ENCODE results near the gene RAB5A.

RAB5A gene

DNA sequence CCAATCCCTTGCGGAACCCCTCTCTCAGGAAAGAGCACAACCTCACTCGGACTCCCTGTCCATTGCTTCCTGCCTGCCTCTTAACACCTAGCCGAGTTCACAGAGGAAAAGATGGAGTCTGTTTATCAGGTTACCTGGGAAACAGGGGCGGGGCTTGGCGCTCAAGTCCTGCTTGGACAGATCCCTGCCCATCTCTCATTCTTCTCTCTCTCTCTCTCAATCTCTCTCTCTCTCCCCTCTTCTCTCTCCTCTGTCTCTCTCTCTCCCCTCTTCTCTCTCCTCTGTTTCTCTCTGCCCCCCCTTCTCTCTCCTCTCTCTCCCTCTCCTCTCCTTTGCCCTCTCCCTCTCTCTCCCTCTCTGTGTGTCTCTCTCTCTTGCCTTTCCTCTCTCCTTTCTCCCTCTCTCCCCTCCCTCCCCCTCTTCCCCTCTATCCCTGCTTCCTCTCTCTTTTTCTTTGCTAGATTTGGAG, 12.8 kb upstream of the RAB5A start, which contains the start of gene EFHB:
Gene EFHB, minus strand, starts transcription at position 120 of the 469 bp plus-strand sequence. CDS start 199 bp downstream, outside the sequence.
- H3K4me3 ChIP-seq (ENCODE audit: low read length), result no peak within 1 kb of the TSS
- DNase-seq (ENCODE audit: low read depth), result no peak
- TF ChIP-seq, protein P1, sequence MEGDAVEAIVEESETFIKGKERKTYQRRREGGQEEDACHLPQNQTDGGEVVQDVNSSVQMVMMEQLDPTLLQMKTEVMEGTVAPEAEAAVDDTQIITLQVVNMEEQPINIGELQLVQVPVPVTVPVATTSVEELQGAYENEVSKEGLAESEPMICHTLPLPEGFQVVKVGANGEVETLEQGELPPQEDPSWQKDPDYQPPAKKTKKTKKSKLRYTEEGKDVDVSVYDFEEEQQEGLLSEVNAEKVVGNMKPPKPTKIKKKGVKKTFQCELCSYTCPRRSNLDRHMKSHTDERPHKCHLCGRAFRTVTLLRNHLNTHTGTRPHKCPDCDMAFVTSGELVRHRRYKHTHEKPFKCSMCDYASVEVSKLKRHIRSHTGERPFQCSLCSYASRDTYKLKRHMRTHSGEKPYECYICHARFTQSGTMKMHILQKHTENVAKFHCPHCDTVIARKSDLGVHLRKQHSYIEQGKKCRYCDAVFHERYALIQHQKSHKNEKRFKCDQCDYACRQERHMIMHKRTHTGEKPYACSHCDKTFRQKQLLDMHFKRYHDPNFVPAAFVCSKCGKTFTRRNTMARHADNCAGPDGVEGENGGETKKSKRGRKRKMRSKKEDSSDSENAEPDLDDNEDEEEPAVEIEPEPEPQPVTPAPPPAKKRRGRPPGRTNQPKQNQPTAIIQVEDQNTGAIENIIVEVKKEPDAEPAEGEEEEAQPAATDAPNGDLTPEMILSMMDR (conservative IDR thresholded peaks at IDR 0.05; ENCODE audit: low read depth, low read length), result no peak

DNA sequence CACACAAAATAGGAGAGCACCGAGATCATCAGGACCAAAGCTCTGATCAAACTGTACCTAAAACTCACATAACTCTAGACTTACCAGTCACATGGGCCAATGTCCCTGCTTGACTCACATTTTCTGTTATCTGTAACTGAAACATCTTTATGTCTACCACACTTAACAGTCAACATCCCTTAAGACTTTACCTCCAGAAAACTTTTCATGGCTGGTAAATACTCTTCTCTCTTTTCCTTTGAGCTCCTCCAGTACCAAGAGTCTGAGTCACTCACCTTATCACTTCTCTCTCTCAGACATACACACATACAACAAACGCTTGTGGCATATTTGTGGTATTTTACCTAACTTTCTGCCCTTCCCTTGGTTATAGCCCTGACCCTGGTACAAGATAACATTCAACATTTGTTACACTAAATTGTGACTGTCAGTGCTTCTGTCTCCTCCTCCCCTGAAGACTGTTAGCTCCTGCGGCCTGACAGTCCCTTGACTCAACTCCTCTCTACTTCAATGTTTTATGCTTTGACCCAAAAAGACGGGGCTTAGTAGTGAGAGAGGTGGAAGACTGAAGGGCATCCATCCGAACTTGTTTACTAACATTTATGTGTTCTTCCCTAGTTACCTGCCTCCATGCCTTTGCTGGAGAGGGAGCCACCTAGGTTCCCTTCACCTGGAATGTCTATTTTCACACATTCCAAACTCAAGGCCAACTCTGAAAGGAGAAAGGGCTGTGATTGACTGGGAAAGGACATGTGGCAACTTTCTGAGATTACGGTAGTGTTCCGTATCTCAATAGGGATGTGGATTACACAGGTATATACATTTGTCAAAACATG, 9.2 kb upstream of the RAB5A start:
- H3K4me3 ChIP-seq (ENCODE audit: low read length), result no peak overlapping the region
- TF ChIP-seq, protein P1 (conservative IDR thresholded peaks at IDR 0.05; ENCODE audit: low read depth, low read length), result no peak
- peak; percentile 10 for DNase-seq (ENCODE audit: low read depth)

DNA sequence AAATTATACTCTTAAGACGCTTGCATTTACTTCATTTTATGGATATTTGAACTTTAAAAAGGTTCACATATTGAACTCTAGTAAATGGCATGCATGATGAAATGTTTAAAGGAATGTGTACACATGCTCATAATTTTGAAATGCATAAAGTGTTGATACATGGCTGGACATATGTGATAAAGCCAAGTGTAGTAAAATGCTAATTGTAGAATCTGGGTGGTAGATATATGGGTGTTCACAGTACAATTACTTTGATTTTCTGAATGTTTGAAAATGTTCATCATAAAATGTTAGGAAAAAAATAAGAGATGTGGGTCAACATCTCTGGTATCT, 8.6 kb upstream of the RAB5A start:
- no peak overlapping the region for H3K4me3 ChIP-seq (ENCODE audit: low read length)
- DNase-seq (ENCODE audit: low read depth), result no peak
- TF ChIP-seq, protein P1 (conservative IDR thresholded peaks at IDR 0.05; ENCODE audit: low read depth, low read length), result no peak

DNA sequence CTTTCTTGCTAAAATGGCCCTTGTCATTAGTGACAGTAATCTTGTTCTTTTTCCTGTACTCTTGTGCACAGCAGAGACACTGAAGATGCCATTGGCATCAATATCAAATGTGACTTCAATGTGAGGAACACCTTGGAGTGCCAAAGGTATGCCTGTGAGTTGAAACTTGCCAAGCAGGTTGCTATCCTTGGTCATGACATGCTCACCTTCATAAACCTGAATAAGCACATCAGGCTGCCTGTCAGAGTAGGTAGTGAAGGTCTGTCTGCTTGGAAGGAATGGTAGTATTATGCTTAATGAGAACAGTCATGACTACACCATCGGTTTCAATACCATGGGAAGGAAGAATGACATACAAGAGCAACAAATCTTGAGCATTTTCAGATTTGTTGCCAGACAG, 6.3 kb upstream of the RAB5A start:
- DNase-seq (ENCODE audit: low read depth), result no peak
- TF ChIP-seq, protein P1 (conservative IDR thresholded peaks at IDR 0.05; ENCODE audit: low read depth, low read length), result no peak
- H3K4me3 ChIP-seq (ENCODE audit: low read length), result no peak overlapping the region

DNA sequence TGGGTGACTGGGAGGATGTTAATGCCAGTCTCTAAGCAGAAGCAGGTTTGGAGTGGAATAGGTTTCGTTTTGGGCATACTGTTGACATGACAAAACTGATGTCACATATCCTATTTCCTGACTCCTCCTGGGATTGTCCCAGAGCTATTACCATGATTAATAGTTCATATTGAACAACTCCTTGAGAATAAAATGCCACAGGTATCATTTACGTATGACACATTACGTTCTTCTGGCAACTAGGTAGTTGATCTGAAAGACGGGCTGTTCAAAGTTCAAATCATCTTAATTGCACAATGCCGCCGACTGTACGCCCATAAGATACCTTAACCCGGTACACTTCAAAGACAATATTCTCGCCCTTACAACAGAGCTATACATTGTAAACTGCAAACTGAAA, 1.4 kb upstream of the RAB5A start:
- H3K4me3 ChIP-seq (ENCODE audit: low read length), result no peak overlapping the region
- TF ChIP-seq, protein P1 (conservative IDR thresholded peaks at IDR 0.05; ENCODE audit: low read depth, low read length), result no peak

DNA sequence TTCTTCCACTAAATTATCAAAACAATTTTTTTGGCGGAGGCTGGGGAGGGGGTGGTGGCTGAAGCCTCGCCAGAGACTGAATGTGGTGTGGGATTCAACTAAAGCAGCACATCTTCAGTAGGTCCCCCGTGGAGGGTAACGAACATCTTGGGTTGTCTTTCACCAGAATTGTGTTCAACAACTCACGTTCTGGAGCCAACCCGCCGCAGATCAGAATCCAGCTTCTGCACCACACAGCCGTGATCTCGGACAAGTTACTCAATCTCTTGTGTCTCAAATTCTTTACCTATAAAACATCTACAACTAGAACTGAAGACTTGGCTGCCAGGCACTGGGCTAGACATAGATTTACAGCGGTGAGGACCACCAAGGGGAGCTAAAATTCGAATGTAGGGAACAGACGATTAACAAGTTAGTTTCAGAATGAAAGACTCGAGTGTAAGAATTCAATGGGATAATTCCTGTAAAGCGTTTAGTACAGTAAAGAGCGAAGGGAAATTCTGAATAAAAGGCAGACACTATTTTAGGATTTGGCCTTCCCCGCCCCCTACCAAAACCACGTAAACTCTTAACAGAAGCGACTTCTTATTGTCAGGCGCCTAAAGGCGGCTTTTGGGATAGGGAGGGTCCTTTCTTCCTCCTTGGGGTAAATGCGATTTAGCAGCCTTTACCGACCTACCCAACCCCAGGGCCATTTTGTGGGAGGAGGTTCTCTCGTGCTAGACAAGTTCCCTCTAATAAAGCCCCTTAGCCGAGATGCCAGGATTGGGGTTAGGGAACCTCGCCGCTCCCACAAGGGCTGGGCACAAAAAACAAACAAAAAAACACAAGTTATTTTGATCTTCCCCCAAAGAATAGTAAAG, 697 bp upstream of the RAB5A start:
- TF ChIP-seq, protein P1 (conservative IDR thresholded peaks at IDR 0.05; ENCODE audit: low read depth, low read length), result no peak
- peak overlapping the region; percentile 94 for H3K4me3 ChIP-seq (ENCODE audit: low read length)
- DNase-seq (ENCODE audit: low read depth), result no peak

More for the DNA sequence above, 1.4 kb upstream of the RAB5A start:
- DNase-seq (ENCODE audit: low read depth), result no peak
